Breast epithelium (tissue), 4 donors: ENCODE measurements around the gene DECR2. TPM values are rescaled to one million over a fixed set of nuclear protein-coding genes. Genes with fewer than 3 reads are reported as not detected.
A peak's percentile ranks its signal among the peaks of the same experiment; 100 is the strongest.

Experiments
- DNase-seq, 2 donors: peaks; one replicate each; pipeline ENCODE4 v3.0.0-alpha.2; 2019; ENCODE audit warnings: low spot score in 2 of 2
- H3K27ac ChIP-seq, 2 donors: fragments of 200-600 bp; sonication (generic) in 1 of 2; one replicate each; pipeline ENCODE4 v1.5.1; 2016 to 2019; ENCODE audit warnings: mild to moderate bottlenecking in 1 of 2
- H3K27me3 ChIP-seq, 2 donors: fragments of 200-600 bp; sonication (generic) in 1 of 2; one replicate each; pipeline versions ENCODE4 v1.5.1 to v1.6.0; 2017 to 2019; ENCODE audit warnings: control low read depth in 1 of 2, mild to moderate bottlenecking in 1 of 2
- H3K36me3 ChIP-seq: fragments of 200-600 bp; one replicate; pipeline ENCODE4 v1.5.1; 2019
- H3K4me1 ChIP-seq, 2 donors: fragments of 200-600 bp; sonication (generic); one replicate each; pipeline ENCODE4 v1.5.1; 2016 to 2019; ENCODE audit warnings: control low read depth in 1 of 2
- H3K4me3 ChIP-seq, 3 donors: fragments of 200-600 bp; sonication (generic); 1 replicate in 2 of 3; 2 replicates in 1 of 3; pipeline ENCODE4 v1.5.1; 2016 to 2019; ENCODE audit warnings: mild to moderate bottlenecking in 3 of 3, moderate library complexity in 2 of 3
- H3K9me3 ChIP-seq, 2 donors: fragments of 200-600 bp; sonication (generic) in 1 of 2; one replicate each; pipeline ENCODE4 v1.5.1; 2016 to 2019; ENCODE audit warnings: control low read depth in 1 of 2
- CTCF ChIP-seq, 3 donors: fragments of 450-650 bp; IDR thresholded peaks; one replicate each; pipeline ENCODE4 v1.5.1; 2016 to 2017; ENCODE audit warnings: antibody characterized with exemption in 3 of 3, mild to moderate bottlenecking in 3 of 3, moderate library complexity in 3 of 3
- POLR2A ChIP-seq: fragments of 450-650 bp; IDR thresholded peaks from one replicate; pipeline ENCODE4 v1.6.1; 2016; ENCODE audit warnings: antibody characterized with exemption, mild to moderate bottlenecking, moderate library complexity
- POLR2AphosphoS5 ChIP-seq, 3 donors: sonication (generic); formaldehyde crosslinking; IDR thresholded peaks; one replicate each; pipeline ENCODE4 v1.6.1; 2017; ENCODE audit warnings: antibody characterized with exemption in 3 of 3
- intact Hi-C: fragments of 100-400 bp; cut with DNase I; formaldehyde crosslinking; loops from one replicate; pipeline ENCODE4 v1.15.1; 2023; ENCODE audit warnings: low total_unique reads
- total RNA-seq, 3 donors: library from RNA; depleted of rRNA; stranded (reverse); fragments of >200 nt; gene quantifications; one replicate each; pipeline ENCODE4 v1.1.0, GENCODE V29; 2016

DECR2 gene
- total RNA-seq, 3 donors from 2014 or later = 19.4 to 30.5 (median 28.7) TPM

DNA sequence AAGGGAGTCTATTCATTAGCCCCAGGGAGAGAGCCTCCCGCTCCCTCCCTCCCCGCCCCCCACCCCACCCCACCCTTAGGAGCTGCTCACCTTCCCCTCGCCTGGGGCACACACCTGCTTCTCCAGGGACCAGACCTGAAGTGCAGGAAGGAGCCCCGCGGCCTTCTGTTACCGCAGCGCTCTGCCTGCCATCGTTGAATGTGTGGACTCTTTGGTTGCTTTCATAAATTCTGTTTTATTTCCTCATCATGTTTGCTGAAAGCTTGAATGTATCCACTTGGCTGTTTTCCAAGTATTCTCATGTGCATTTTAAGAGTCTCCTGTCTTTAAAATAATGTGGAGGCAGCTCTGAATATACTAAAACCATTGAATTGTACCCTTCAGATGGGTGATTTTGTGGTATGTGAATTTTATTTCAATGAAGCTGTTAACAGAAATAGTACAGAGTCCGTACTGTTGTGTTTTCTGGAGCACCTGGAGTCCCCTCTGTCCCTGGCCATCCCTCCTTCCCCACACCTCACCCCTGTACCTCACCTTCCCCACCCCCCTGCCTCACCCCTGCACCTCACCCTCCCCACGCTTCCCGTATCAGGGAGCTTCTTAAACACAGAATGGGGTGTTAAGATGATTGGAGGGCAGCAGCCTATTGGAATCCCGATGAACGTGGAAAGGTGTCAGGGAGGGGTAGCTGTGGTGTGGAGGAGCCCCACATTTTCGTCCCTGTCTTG, 49.3 kb downstream of the DECR2 start:
- TF ChIP-seq CTCF (IDR thresholded peaks at IDR 0.05) (no peak), POLR2A (no peak), POLR2AphosphoS5 (IDR thresholded peaks at IDR 0.05) (no peak)

GRCh38 chr16:454397-454940, 52.8 kb downstream of the DECR2 start:
- H3K9me3 ChIP-seq = no peaks in the 10 kb centered on the region
- H3K27ac ChIP-seq = no peak overlapping the region
- H3K4me3 ChIP-seq = no peak overlapping the region
- intact Hi-C loops = no loop called here
- no peak for TF ChIP-seq POLR2AphosphoS5 (IDR thresholded peaks at IDR 0.05)
- no peak for TF ChIP-seq CTCF (IDR thresholded peaks at IDR 0.05)
- no peak for TF ChIP-seq POLR2A
- no peaks in the 10 kb centered on the region for H3K36me3 ChIP-seq
- no peak for DNase-seq
- H3K27me3 ChIP-seq = no peaks in the 10 kb centered on the region
- H3K4me1 ChIP-seq = no peaks in the 10 kb centered on the region

More for the DNA sequence above, 49.3 kb downstream of the DECR2 start:
- Histone ChIP-seq H3K4me3 (no peak overlapping the region), H3K36me3 (no peaks in the 10 kb centered on the region), H3K4me1 (no peaks in the 10 kb centered on the region), H3K27me3 (no peaks in the 10 kb centered on the region), H3K9me3 (no peaks in the 10 kb centered on the region), H3K27ac (peak overlapping the region; percentile 58 to 68)
- DNase-seq = no peak
- intact Hi-C loops = no loop called here

GRCh38 chr16:455453-455852, 53.8 kb downstream of the DECR2 start:
- intact Hi-C loops = no loop called here
- TF ChIP-seq POLR2A = no peak
- no peak for TF ChIP-seq CTCF (IDR thresholded peaks at IDR 0.05)
- no peak for TF ChIP-seq POLR2AphosphoS5 (IDR thresholded peaks at IDR 0.05)
- Histone ChIP-seq H3K4me3 (no peak overlapping the region), H3K36me3 (no peaks in the 10 kb centered on the region), H3K4me1 (no peaks in the 10 kb centered on the region), H3K27me3 (no peaks in the 10 kb centered on the region), H3K9me3 (no peaks in the 10 kb centered on the region), H3K27ac (no peak overlapping the region)
- no peak for DNase-seq

DNA sequence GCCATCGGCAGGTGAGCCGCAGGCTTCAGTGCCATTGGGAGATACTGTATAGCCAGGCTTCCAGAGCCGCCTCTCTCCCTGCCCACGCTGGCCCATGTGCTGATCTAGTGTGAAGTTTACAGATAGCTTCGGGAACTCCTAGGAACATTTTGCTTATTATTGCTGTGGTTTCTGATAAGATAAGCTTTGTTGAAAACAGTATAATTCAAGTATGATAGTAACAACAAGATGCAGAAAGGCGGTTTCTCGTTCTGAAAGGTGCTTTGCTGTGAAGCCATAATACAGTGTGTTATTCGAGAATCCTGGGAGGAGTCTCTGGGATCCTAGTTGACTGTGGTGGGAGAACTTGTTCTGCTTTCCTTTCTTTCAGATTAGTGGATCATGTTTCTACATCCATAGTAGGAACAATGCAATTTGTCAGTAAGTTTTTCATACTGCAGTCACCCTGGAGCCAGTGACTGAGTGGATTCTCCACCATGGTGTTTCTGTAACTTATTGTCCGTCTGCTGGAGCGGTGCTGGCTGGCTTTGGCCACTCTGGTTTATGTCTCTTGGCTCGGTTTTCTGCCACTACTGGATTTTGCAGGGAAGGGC, 55.3 kb downstream of the DECR2 start:
- no peaks in the 10 kb centered on the region for H3K9me3 ChIP-seq
- intact Hi-C loops = no loop called here
- H3K4me3 ChIP-seq = no peak overlapping the region
- no peaks in the 10 kb centered on the region for H3K4me1 ChIP-seq
- no peak for TF ChIP-seq POLR2AphosphoS5 (IDR thresholded peaks at IDR 0.05)
- no peak for TF ChIP-seq POLR2A
- peak in 1 of 3 donors; percentile 9 for TF ChIP-seq CTCF (IDR thresholded peaks at IDR 0.05)
- H3K27ac ChIP-seq = no peak overlapping the region
- H3K36me3 ChIP-seq = no peaks in the 10 kb centered on the region
- DNase-seq = no peak
- H3K27me3 ChIP-seq = no peaks in the 10 kb centered on the region

- Histone ChIP-seq H3K27ac (peak overlapping the region in 1 of 2 donors; percentile 50), H3K36me3 (no peaks in the 10 kb centered on the region), H3K4me3 (no peak overlapping the region), H3K4me1 (no peaks in the 10 kb centered on the region), H3K9me3 (no peaks in the 10 kb centered on the region), H3K27me3 (no peaks in the 10 kb centered on the region)
- no peak for TF ChIP-seq POLR2AphosphoS5 (IDR thresholded peaks at IDR 0.05)
- TF ChIP-seq CTCF (IDR thresholded peaks at IDR 0.05) = no peak
- TF ChIP-seq POLR2A = no peak
- intact Hi-C loops = no loop called here
- no peak for DNase-seq
Measured at GRCh38 chr16:457732-458400, 56.2 kb downstream of the DECR2 start.
